Stimulated activated naive CD4-positive, alpha-beta T cell (primary cell): Measurements from ENCODE around the gene B3GNT7.
A peak's percentile ranks its signal among the peaks of the same experiment; 100 is the strongest.
"Not testable (repeated sequence)": the region's sequence is repeated elsewhere in the genome, so short reads cannot be mapped to it uniquely, and the experiment has no call there.

Experiments
- DNase-seq, 6 experiments: peaks; one replicate each; lab custom pipeline; 2025; lab: John Stamatoyannopoulos, UW

Gene B3GNT7

DNA sequence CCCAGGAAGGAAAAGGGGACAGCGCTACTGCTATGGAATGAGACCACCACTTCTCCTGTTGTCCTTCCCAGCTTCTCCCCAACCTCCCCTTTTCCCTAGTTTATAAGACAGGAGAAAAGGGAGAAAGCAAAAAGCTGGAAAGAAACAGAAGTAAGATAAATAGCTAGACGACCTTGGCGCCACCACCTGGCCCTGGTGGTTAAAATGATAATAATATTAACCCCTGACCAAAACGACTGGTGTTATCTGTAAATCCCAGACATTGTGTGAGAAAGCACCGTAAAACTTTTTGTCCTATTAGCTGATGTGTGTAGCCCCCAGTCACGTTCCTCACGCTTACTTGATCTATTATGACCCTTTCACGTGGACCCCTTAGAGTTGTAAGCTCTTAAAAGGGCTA is 5.2 kb downstream of the B3GNT7 start:
- not testable (repeated sequence) for DNase-seq

DNA sequence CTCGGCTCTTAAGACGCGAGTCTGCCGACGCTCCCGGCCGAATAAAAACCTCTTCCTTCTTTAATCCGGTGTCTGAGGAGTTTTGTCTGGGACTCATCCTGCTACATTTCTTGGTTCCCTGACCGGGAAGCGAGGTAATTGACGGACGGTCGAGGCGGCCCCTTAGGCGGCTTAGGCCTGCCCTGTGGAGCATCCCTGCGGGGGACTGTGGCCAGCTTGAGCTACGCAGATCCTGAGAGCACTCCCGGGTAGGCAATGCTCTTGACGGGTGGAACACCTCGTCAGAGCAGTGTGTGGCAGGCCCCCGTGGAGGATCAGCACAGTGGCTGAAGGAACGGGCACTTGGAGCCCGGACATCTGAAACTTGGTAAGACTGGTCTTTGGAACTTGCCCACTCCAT is 5.6 kb downstream of the B3GNT7 start:
- DNase-seq: not testable (repeated sequence)

DNA sequence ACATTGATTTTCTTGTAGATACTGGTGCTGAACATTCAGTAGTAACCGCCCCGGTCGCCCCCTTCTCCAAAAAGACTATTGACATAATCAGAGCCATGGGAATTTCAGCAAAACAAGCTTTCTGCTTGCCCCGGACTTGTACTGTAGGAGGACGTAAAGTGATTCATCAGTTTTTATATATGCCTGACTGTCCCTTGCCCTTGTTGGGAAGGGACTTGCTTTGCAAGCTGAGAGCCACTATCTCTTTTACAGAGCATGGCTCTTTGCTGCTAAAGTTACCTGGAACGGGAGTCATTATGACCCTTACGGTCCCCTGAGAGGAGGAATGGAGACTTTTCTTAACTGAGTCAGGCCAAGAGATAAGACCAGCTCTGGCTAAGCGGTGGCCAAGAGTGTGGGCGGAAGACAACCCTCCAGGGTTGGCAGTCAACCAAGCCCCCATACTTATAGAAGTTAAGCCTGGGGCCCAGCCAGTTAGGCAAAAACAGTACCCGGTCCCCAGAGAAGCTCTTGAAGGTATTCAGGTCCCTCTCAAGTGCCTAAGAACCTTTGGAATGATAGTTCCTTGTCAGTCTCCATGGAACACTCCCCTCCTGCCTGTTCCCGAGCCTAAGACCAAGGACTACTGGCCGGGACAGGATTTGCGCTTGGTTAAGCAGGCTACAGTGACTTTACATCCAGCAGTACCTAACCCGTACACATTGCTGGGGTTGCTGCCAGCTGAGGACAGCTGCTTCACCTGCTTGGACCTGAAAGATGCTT is 8.1 kb downstream of the B3GNT7 start:
- not testable (repeated sequence) for DNase-seq

DNA sequence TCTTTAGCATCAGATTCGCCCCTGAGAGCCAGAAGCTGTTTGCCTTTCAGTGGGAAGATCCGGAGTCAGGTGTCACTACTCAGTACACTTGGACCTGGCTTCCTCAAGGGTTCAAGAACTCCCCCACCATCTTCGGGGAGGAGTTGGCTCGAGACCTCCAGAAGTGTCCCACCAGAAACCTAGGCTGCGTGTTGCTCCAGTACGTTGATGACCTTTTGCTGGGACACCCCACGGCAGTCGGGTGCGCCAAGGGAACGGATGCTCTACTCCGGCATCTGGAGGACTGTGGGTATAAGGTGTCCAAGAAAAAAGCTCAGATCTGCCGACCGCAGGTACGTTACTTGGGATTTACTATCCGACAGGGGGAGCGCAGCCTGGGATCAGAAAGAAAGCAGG is 8.7 kb downstream of the B3GNT7 start:
- not testable (repeated sequence) for DNase-seq

DNA sequence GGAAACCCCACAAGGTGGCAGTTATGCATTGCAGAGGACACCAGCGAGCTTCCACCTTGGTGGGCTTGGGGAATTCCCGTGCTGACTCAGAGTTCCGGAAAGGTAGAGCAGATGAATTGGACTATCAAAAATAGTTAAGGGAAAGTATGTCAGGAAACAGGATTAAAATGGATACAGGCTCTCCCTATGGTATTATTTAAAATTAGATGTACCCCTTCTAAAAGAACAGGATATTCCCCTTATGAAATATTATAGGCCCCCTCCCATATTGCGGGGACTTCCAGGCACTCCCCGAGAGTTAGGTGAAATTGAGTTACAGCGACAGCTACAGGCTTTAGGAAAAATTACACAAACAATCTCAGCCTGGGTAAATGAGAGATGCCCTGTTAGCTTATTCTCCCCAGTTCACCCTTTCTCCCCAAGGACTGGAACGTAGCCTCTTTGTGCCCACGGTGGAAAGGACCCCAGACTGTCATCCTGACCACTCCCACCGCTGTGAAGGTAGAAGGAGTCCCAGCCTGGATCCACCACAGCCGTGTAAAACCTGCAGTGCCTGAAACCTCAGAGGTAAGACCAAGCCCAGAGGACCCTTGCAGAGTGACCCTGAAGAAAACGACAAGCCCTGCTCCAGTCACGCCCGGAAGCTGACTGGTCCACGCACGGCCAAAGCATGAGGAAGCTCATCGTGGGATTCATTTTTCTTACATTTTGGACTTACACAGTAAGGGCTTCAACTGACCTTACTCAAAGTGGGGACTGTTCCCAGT is 10.3 kb downstream of the B3GNT7 start:
- not testable (repeated sequence) for DNase-seq

DNA sequence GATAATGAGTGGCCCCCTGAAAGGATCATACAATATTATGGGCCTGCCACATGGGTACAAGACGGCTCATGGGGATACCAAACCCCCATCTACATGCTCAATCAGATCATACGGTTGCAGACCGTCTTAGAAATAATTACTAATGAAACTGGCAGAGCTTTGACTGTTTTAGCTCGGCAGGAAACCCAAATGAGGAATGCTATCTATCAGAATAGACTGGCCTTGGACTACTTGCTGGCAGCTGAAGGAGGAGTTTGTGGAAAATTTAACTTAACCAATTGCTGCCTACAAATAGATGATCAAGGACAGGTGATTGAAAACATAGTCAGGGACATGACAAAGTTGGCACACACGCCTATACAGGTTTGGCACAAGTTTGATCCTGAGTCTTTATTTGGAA is 12.2 kb downstream of the B3GNT7 start:
- DNase-seq: not testable (repeated sequence)

DNA sequence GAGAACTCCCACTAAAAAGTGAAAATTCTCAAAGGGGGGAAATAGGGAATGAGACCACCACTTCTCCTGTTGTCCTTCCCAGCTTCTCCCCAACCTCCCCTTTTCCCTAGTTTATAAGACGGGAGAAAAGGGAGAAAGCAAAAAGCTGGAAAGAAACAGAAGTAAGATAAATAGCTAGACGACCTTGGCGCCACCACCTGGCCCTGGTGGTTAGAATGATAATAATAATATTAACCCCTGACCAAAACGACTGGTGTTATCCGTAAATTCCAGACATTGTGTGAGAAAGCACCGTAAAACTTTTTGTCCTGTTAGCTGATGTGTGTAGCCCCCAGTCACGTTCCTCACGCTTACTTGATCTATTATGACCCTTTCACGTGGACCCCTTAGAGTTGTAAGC is 12.8 kb downstream of the B3GNT7 start:
- not testable (repeated sequence) for DNase-seq

DNA sequence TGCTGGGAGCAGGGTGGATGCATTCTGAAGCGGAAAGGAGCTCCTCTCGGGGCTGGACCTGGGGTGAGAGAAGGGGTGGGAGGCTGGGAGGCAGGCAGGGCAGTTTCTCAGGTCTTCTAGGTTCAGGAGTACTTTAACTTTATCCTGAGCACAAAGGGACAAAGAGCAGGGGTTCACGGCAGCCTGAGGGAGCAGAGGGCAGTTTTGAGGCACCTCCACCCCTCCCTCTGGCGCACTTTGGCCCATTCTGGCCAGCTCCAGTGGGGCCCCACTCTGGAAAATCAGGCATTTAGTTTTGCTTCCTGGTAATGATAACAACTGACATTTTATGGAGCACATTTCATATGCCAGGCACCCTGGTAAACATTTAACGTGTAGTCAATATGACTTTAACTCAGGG is 14.3 kb downstream of the B3GNT7 start:
- no peak for DNase-seq

DNA sequence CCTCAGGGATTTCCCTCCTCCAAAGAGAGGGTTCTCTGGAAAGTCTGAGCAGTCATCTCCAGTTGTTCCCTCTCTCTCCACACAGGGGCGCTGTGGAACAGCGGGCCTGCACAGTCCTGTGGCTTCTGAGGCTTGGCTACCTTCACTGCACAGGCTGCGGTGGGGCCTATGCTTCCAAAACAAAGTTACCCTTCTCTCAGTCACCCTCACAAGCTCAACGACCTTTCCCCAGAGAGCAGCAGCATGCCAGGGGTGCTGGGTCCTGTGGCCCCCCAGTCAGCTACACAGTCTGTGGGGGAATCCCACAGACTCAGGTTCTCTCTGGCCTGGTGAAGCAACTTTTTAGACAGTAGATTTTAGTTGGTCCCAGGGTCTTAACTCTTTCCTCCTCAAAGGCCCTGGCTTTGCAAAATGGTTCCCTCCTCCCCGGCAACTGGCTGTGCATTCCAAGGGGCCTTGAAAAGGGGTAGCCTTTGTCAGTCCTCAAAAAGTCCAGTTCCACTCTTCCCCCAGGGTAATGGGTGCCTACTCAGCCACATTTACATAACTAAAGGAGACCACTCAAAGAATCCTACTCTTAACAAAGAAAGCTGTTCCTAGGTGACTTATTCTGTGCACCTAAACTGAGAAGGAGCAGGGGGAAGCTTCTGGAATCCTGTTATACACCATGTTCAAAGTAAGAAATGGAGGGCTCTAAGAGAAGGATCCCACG is 14.9 kb downstream of the B3GNT7 start:
- DNase-seq: no peak

DNA sequence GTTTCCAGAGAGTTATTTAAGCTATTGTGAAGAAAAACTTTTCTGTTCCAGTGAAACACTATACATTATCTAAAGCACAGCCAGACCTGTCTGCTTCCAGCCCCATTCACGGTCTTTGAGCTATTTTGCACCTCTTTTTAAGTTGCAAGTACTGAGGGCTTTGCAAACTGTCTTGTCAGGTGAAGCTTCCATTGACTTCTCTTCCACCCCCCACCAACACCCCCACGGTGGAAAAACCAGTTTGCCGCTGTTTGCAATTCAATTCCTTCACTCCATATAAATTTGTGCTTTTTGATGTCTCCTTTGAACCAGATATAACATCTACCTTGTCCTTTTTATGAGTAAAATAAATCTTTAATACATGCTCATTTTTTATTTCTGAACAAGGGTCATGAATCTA is 15.7 kb downstream of the B3GNT7 start:
- DNase-seq: no peak

DNA sequence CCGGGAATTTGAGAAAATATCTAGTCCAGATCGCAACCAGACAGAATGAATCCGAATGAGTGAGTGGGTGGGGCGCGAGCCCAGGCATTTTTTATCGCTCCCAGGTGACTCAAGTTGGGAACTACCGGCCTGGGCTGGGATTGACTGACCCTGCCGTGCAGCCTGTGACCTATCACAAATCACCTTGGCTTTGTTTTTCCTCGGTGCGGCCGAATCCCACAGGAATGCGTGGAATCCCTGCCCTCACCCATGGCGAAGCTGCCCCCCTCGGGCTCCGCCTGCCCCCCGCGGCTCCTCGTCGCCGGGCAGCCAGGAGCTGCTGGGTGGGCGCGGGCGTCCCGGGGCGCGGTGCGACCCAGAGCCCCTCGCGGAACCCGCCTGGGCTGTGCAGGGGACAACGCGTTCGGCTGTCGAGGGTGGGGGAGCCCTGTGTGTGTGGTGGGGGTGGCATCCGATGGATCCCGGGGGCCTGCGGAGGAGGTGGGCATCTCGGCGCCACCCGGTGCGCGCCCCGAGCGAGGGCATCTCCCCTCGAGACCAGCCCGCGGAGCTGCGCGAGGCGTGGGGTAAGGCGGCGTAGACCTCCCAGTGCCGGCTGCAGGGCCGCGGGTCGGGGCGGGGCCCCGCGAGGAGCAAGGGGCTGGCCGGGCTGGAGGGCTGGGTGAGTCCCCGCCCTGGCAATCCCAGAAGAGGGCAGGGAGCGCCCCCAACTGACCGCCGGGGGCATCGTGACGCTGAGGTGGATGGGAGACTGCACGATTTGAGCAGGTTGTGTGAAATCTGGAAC is 16.5 kb downstream of the B3GNT7 start:
- peak; percentile 6 to 48 (median 25) for DNase-seq

DNA sequence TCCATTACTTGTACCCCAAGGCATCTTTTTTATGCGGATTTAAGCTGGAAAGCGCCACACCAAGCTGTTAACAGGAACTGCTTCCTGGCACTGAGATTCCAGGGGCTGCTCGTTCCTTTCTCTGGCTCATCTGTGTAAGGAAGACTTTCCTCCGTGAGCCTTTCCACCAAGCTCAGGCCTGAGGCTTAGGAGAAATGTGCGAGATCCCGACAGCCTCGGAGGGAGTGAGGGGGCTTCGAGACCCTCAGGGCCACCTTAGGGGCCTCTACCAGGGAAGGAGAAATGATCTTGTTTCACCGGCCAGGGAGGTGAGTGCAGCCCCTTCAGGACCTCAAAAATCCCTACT is 17.1 kb downstream of the B3GNT7 start:
- DNase-seq: no peak

DNA sequence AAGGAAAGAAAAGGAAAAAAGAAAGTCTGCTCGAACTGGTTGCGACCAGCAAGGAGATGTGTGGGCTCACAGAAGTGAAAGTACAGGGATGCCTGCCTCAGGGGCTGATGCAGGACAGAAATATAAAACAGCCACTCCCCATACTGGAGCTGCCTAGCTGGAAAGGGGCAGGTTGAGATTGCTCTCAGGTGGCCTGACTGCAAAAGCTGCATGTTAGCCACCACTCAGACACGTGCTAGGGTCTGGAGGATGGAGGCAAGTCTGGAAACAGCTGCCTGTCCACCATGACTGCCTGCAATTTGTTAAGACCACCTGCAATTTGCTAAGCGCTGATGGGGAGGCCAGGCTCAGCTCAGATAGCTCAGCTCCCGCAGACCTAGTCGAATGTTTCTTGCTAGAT is 17.9 kb downstream of the B3GNT7 start:
- DNase-seq: no peak

DNA sequence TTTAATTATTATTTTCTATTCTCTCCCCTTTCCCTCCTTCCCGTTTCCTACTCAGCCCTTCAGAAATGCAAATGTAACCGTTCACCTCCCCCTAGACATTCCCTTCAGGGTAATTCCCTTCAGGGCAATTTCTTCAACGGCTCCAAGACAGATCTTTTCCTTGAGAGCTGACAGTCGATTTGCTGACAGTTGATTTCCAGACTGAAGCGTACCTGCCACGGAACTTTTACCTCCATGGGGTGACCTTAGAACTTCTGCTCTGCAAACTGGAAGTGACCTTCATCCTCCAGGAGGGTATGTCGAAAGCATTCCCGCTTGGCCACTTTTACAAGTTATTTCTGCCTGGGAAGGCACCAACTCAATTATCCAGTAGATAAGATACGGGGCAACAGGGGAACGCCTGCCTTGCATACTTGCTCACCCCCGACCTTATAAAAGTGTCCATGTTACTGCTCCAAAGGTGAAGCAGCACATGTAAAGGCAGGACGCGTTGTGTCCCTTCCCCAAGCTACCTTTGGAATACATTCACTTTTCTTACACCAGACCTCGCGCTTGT is 18.5 kb downstream of the B3GNT7 start:
- no peak for DNase-seq

DNA sequence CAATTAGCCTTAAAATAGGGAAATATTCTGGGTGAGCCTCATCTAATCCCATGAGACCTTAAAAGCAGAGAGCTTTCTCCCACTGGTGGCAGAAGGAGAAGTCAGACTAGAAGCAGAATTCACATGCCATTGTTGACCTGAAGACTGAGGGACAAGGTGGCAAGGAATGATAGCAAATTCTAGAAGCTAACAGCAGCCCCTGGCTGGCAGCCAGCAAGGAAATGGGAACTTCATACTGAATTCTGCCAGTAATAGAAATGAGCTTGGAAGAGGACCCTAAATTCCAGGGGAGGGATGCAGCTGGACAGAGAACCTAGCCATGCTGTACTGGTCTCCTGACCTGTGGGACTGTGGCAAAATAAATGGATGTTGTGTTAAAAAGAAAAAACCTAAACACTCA is 19.5 kb downstream of the B3GNT7 start:
- no peak for DNase-seq

DNA sequence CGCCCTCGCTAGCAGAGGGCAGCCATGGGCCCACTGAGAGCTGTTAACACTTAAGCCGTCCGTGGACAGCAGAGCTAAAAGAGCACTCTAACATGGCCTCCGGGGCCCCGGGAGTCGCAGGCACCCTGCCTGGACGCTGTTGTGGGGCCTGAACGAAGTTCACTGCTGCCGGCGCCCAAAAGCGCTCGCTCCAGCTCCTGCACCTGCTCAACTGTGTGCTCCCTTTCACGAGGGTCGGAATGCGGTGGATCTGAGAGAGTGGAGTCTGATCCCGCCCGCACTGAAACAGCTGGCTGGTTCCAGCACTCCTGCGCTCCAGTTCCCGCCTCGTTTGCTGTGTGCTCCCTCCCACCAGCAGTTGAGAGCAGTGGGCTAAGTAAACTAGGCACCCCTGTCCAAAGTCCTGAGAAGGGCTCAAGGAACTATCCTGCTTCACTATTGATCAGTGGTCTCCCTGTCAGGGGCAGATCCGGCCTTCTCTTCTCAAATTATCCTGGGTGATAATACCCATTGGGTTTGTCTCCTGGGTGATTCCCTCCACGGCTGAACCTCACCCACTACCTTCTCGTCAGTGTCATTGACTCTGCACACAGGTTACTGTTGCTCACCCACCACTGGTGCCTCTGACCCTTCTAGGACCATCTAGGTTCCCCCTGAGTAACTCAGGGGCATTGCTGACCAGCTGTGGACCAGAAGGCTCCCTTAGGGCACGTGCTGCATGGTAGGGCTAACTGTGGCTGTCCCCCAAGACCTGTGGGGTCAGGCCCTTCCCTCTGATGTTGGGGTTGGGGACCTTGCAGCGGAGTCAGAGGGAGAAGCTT is 23.5 kb downstream of the B3GNT7 start:
- DNase-seq: no peak

DNA sequence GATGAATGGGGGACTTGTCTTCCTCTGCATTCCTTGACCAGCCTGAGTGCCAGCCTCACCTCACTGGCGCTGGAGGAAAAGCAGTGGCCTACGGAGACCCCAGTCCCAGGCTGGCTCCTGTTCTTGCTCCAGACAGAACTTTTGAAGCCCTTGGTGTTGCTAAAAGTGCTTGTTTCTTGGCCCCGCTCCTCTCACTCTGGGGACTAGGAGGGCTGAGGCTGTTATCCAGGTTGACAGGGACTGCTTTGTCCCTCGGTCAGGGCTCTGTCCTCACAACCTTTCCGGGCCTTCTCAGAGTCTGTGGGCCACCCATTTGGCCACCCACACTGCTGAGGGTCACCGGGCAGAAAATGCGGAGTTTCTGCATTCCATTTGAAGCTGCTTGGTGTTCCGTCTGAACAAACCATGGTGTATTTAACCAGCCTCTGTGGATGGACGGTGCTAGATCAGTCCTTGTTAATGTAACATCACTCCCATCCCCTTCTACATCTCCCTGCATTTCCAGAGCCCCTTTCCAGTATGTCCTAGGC is 25.6 kb downstream of the B3GNT7 start:
- DNase-seq: no peak

DNA sequence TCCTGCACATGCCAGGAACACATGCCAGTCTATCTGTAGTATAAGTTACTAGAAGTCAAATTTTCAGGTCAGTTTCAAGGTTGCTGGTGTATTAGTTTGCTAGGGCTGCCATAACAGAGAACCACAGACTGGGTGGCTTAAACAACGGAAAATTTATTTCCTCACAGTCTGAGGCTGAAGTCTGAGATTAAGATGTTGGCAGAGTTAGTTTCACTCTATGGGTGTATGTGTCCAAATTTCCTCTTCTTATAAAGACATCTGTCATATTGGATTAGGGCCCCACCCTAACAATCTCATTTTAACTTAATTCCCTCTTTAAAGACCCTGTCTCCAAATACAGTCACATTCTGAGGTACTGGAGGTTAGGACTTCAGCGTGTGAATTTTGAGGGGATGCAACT is 26.5 kb downstream of the B3GNT7 start:
- DNase-seq: no peak

DNA sequence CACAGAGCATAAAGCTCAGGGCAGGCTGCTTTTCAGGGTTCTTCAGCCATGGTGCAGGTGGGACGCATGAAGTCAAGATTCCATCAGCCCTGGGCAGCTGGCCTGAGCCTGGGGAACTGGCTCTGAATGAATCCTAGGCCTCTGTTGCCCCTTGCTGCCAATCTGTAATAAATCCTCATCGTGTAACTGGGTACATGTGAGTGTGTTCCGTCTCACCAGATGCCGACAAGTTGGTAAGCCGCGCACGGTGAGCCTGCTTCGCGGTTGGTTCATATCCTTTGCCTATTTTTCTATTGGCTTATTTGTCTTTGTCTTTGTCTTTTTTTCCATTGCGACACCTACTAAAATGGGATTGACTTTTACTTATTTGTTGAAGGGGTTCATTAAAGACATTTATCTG is 27.7 kb downstream of the B3GNT7 start:
- DNase-seq: no peak

DNA sequence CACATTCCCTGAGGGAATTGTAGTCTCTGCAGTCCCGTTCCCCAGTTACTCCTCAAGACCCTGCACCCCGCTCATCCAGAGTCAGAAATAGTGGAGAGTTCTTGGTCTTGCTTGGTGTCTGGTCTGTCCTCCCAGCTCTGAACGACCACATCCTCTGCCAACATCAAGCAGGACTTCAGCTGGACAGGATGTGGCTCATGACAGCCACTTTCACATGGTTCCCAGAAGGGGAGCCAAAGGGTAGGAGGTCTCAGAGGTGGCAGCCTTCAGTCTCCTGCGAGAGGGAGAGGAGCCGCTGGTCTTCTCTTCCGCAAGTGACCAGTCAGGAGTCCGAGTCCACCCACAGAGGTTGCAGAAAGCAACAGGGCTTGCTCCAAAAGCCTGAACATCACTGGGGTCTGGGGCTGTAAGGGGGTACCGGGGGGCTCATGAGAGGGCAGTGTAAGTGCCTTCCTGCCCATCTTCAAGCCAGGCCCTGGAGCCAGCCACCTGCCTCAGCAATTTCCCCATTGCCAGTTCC is 29.8 kb downstream of the B3GNT7 start:
- DNase-seq: no peak
